SK-N-SH (cell line): Measurements from ENCODE around the gene XRCC5. TPM values are rescaled to one million over a fixed set of nuclear protein-coding genes. Genes with fewer than 3 reads are reported as not detected.

Experiments used
- CTCF ChIA-PET: fragments of 300-600, 350-600 bp; formaldehyde crosslinking; extraction: SDS; loops from one replicate; lab custom pipeline; 2021; lab: Yijun Ruan, JAX
- POLR2A ChIA-PET: fragments of 350-600 bp; sonication (Branson Sonifier 250); formaldehyde crosslinking; extraction: SDS; loops from one replicate; lab custom pipeline; 2020; ENCODE audit warnings: antibody characterized with exemption, inconsistent platforms; lab: Yijun Ruan, JAX
- DNase-seq: peaks from one replicate; pipeline ENCODE4 v3.0.0; 2012
- H2AFZ ChIP-seq: fragments of 200-600 bp; sonication (generic); 2 replicates; pipeline ENCODE4 v1.8.1; 2016; ENCODE audit warnings: antibody characterized with exemption, mild to moderate bottlenecking, low read depth
- H3F3A ChIP-seq: fragments of 200-600 bp; sonication (generic); replicated peaks from 2 replicates; pipeline ENCODE3; 2016; ENCODE audit warnings: antibody characterized with exemption, mild to moderate bottlenecking; ENCODE audit not compliant: insufficient read depth
- H3K27ac ChIP-seq, 2 experiments: fragments of 200-500 bp in 1 of 2; fragments of 200-600 bp in 1 of 2; sonication (Bioruptor generic) in 1 of 2; sonication (generic), shearing (Covaris generic) in 1 of 2; 2 replicates each; pipeline versions ENCODE4 v1.5.1 to v1.6.1; 2014 to 2016; ENCODE audit warnings: low read depth in 2 of 2, inconsistent platforms in 1 of 2, low read length in 1 of 2, mild to moderate bottlenecking in 1 of 2, mixed read lengths in 1 of 2
- H3K27me3 ChIP-seq: fragments of 200-600 bp; sonication (generic), shearing (Covaris generic); 2 replicates; pipeline ENCODE4 v1.6.1; 2016; ENCODE audit warnings: mixed run types; ENCODE audit not compliant: insufficient read depth
- H3K36me3 ChIP-seq, 2 experiments: fragments of 200-500 bp in 1 of 2; fragments of 200-600 bp in 1 of 2; sonication (Bioruptor generic) in 1 of 2; sonication (generic) in 1 of 2; replicated peaks in 1 of 2; 2 replicates each; pipeline versions ENCODE3 to v1.5.1; 2014 to 2016; ENCODE audit warnings: low read length in 1 of 2, mild to moderate bottlenecking in 1 of 2; ENCODE audit not compliant: insufficient read depth in 2 of 2, control insufficient read depth in 1 of 2
- H3K4me1 ChIP-seq, 2 experiments: fragments of 200-500 bp in 1 of 2; fragments of 200-600 bp in 1 of 2; sonication (Bioruptor generic) in 1 of 2; sonication (generic), shearing (Covaris generic) in 1 of 2; 2 replicates each; pipeline versions ENCODE4 v1.5.1 to v1.6.1; 2014 to 2016; ENCODE audit warnings: low read depth in 1 of 2, low read length in 1 of 2, mixed run types in 1 of 2; ENCODE audit not compliant: insufficient read depth in 2 of 2, control insufficient read depth in 1 of 2
- H3K4me2 ChIP-seq: fragments of 200-600 bp; sonication (generic), shearing (Covaris generic); 2 replicates; pipeline ENCODE4 v1.6.1; 2017; ENCODE audit warnings: mixed run types
- H3K4me3 ChIP-seq, 2 experiments: fragments of 200-500 bp in 1 of 2; fragments of 200-600 bp in 1 of 2; sonication (Bioruptor generic) in 1 of 2; sonication (generic), shearing (Covaris generic) in 1 of 2; 2 replicates each; pipeline versions ENCODE4 v1.5.1 to v1.8.1; 2014 to 2016; ENCODE audit warnings: low read depth in 2 of 2, inconsistent platforms in 1 of 2, low read length in 1 of 2, mild to moderate bottlenecking in 1 of 2, mixed read lengths in 1 of 2, moderate library complexity in 1 of 2
- H3K79me2 ChIP-seq: fragments of 200-600 bp; sonication (generic); 2 replicates; pipeline ENCODE4 v1.8.1; 2017; ENCODE audit warnings: mild to moderate bottlenecking; ENCODE audit not compliant: insufficient read depth
- H3K9ac ChIP-seq: fragments of 200-600 bp; sonication (generic); 2 replicates; pipeline ENCODE4 v1.6.1; 2017; ENCODE audit warnings: mixed run types
- H3K9me2 ChIP-seq: fragments of 200-600 bp; sonication (generic); 2 replicates; pipeline ENCODE4 v1.6.1; 2017; ENCODE audit warnings: mixed run types
- H3K9me3 ChIP-seq: fragments of 200-600 bp; sonication (generic); 2 replicates; pipeline ENCODE4 v1.6.1; 2017; ENCODE audit warnings: mixed run types, mild to moderate bottlenecking, moderate library complexity
- H4K20me1 ChIP-seq: fragments of 200-600 bp; sonication (generic); 2 replicates; pipeline ENCODE4 v1.6.1; 2017; ENCODE audit warnings: mild to moderate bottlenecking, mixed run types; ENCODE audit not compliant: insufficient read depth
- CHD2 ChIP-seq: fragments of 150-350 bp; IDR thresholded peaks from 2 replicates; pipeline ENCODE4 v1.6.1; 2018; ENCODE audit warnings: low read length; ENCODE audit not compliant: partially characterized antibody
- ELF1 ChIP-seq: IDR thresholded peaks from 2 replicates; pipeline ENCODE4 v1.4.0; 2012
- EP300 ChIP-seq, 2 experiments: IDR thresholded peaks; 2 replicates each; pipeline versions ENCODE4 v1.4.0 to v1.6.1; 2012; ENCODE audit warnings: borderline replicate concordance in 1 of 2, low read depth in 1 of 2, low read length in 1 of 2
- EZH2phosphoT487 ChIP-seq: fragments of 200-600 bp; sonication (generic); IDR thresholded peaks from 2 replicates; pipeline ENCODE4 v1.6.1; 2017; ENCODE audit warnings: low read depth, mixed run types, mild to moderate bottlenecking, antibody characterized with exemption, moderate library complexity, borderline replicate concordance
- FOXJ3 ChIP-seq: sonication (generic); formaldehyde crosslinking; IDR thresholded peaks from 2 replicates; pipeline ENCODE4 v1.5.1; 2020; ENCODE audit warnings: mild to moderate bottlenecking, missing genetic modification reagents
- GATA2 ChIP-seq: sonication (generic); formaldehyde crosslinking; IDR thresholded peaks from 2 replicates; pipeline ENCODE4 v1.5.0; 2020; ENCODE audit warnings: mild to moderate bottlenecking, missing genetic modification reagents
- MEF2A ChIP-seq: IDR thresholded peaks from 2 replicates; pipeline ENCODE4 v1.4.0; 2012; ENCODE audit warnings: low read depth, borderline replicate concordance
- MXI1 ChIP-seq: IDR thresholded peaks from 2 replicates; pipeline ENCODE4 v1.6.1; 2012; ENCODE audit warnings: mild to moderate bottlenecking, low read depth, low read length, improper control_type of control experiment
- NFIC ChIP-seq: IDR thresholded peaks from 2 replicates; pipeline ENCODE4 v1.4.0; 2012; ENCODE audit warnings: borderline replicate concordance
- POLR2AphosphoS5 ChIP-seq: IDR thresholded peaks from 2 replicates; pipeline ENCODE4 v1.6.1; 2012; ENCODE audit warnings: low read depth, low read length
- RAD21 ChIP-seq: IDR thresholded peaks from 2 replicates; pipeline ENCODE4 v1.6.1; 2012; ENCODE audit warnings: mild to moderate bottlenecking, low read length
- RFX5 ChIP-seq: IDR thresholded peaks from 2 replicates; pipeline ENCODE4 v1.6.1; 2012; ENCODE audit warnings: mild to moderate bottlenecking, improper control_type of control experiment, low read length
- RXRA ChIP-seq: IDR thresholded peaks from 2 replicates; pipeline ENCODE4 v1.4.0; 2012; ENCODE audit warnings: low read depth, mild to moderate bottlenecking, borderline replicate concordance
- SIN3A ChIP-seq: IDR thresholded peaks from 2 replicates; pipeline ENCODE4 v1.6.1; 2012; ENCODE audit warnings: low read depth, mild to moderate bottlenecking, low read length, moderate library complexity, borderline replicate concordance
- SMC3 ChIP-seq: IDR thresholded peaks from 2 replicates; pipeline ENCODE4 v1.6.1; 2012; ENCODE audit warnings: low read depth, low read length, improper control_type of control experiment
- TCF12 ChIP-seq: IDR thresholded peaks from 2 replicates; pipeline ENCODE4 v1.4.0; 2012
- TEAD4 ChIP-seq: IDR thresholded peaks from 2 replicates; pipeline ENCODE4 v1.4.0; 2012; ENCODE audit warnings: mild to moderate bottlenecking, borderline replicate concordance; ENCODE audit not compliant: insufficient read depth
- YY1 ChIP-seq: IDR thresholded peaks from 2 replicates; pipeline ENCODE4 v1.4.0; 2012; ENCODE audit warnings: low read depth, mild to moderate bottlenecking
- WGBS: methylation state at CpG from one replicate; pipeline ENCODE4 v1.1.6; 2017; ENCODE audit warnings: low lambda C conversion rate; 5-methylcytosine and 5-hydroxymethylcytosine counted together
- polyA plus RNA-seq, 3 experiments: library from polyadenylated mRNA; depleted of rRNA; stranded (reverse); fragments of >200 nt; gene quantifications; 2 replicates each; pipeline ENCODE4 v1.2.3, GENCODE V29; 2012
- TF ChIP-seq, protein P1 (sequence below): fragments of 200-600 bp; sonication (generic); IDR thresholded peaks from 2 replicates; pipeline ENCODE4 v1.6.1; 2017; ENCODE audit warnings: antibody characterized with exemption, mild to moderate bottlenecking, moderate library complexity
- TF ChIP-seq, protein P2 (sequence below): IDR thresholded peaks from 2 replicates; pipeline ENCODE4 v1.4.0; 2012; ENCODE audit warnings: low read depth
- TF ChIP-seq, protein P3 (sequence below): IDR thresholded peaks from 2 replicates; pipeline ENCODE4; 2012
- TF ChIP-seq, protein P4 (sequence below): IDR thresholded peaks from 2 replicates; pipeline ENCODE4 v1.6.1; 2012; ENCODE audit warnings: mild to moderate bottlenecking, low read depth, low read length, moderate library complexity
- TF ChIP-seq, protein P5 (sequence below): IDR thresholded peaks from 2 replicates; pipeline ENCODE4 v1.4.0; 2012; ENCODE audit warnings: low read depth, borderline replicate concordance
- TF ChIP-seq, protein P6 (sequence below): IDR thresholded peaks from 2 replicates; pipeline ENCODE4 v1.4.0; 2012; ENCODE audit warnings: low read depth, borderline replicate concordance

Gene XRCC5
- polyA plus RNA-seq, 1 of the 3 experiments (the other 2 are of a cell fraction) = 125 TPM

DNA sequence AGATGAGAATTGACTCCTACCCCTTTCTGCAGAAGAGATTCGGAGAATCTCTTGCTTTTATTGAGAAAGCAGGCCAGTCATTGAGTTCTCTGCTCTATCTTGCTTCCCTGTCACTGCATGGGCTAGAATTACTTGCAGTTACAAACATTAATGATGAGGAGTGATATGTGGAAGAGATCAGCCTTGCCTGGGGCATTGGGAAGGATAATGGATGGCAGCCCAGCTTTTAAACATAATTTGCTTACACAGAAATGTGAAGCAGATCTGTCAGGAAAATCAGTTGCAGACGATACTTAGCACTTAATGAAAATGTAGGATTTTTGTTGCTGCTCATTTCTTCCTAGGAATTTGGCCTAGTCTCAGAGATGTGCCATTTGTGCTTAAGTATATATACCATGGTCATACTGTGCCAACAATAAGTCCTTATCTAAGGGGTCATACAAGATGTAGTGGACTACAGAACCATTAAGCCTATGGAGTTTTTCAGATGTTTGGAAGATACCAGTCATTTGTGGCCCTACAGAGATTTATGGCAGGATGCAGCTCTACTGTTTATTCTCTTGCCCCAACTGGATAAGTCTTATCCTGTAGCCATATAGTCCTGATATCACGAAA is 92.7 kb downstream of the XRCC5 start:
- H3F3A ChIP-seq = peaks cover 6% of the 10 kb centered on the region
- ChIA-PET CTCF (interaction anchor here (0.6 to 3.8 kb wide), 4 partner anchors 15 to 202 kb away, joined by 3 to 15 read pairs (median 3); partner anchors contain the start of gene MARCHF4), POLR2A (no interaction called here)
- no peaks in the 10 kb centered on the region for H4K20me1 ChIP-seq
- peak overlapping the region in 1 of 2 experiments; percentile 98; a peak in 3 of 4 replicates for H3K27ac ChIP-seq
- 65% methylated on average over 3 of the region's 3 CpGs for WGBS
- H3K79me2 ChIP-seq = peaks cover 41% of the 10 kb centered on the region
- peaks cover 96 to 97% of the 10 kb centered on the region in 2 experiments for H3K36me3 ChIP-seq
- no peak overlapping the region for H3K4me2 ChIP-seq
- no peak overlapping the region for H3K4me3 ChIP-seq
- H3K9me3 ChIP-seq = no peaks in the 10 kb centered on the region
- H3K9me2 ChIP-seq = no peaks in the 10 kb centered on the region
- no peaks in the 10 kb centered on the region for H3K27me3 ChIP-seq
- H3K9ac ChIP-seq = no peak overlapping the region
- no peak overlapping the region for H2AFZ ChIP-seq
- peaks cover 0 to 38% of the 10 kb centered on the region in 2 experiments; a peak in 3 of 4 replicates for H3K4me1 ChIP-seq
- DNase-seq = peak; percentile 64
- TF ChIP-seq RAD21 = peak; percentile 23
- peak; percentile 49; the same call in 1 of the 2 replicates for TF ChIP-seq TCF12
- no peak for TF ChIP-seq ELF1
- TF ChIP-seq, protein P1, sequence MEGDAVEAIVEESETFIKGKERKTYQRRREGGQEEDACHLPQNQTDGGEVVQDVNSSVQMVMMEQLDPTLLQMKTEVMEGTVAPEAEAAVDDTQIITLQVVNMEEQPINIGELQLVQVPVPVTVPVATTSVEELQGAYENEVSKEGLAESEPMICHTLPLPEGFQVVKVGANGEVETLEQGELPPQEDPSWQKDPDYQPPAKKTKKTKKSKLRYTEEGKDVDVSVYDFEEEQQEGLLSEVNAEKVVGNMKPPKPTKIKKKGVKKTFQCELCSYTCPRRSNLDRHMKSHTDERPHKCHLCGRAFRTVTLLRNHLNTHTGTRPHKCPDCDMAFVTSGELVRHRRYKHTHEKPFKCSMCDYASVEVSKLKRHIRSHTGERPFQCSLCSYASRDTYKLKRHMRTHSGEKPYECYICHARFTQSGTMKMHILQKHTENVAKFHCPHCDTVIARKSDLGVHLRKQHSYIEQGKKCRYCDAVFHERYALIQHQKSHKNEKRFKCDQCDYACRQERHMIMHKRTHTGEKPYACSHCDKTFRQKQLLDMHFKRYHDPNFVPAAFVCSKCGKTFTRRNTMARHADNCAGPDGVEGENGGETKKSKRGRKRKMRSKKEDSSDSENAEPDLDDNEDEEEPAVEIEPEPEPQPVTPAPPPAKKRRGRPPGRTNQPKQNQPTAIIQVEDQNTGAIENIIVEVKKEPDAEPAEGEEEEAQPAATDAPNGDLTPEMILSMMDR = no peak
- no peak for TF ChIP-seq RFX5
- TF ChIP-seq POLR2AphosphoS5 = 0 out of 2 replicates have a peak, but pooled peaks have one; percentile 26
- TF ChIP-seq YY1 = no peak
- peak; percentile 77; the same call in 1 of the 2 replicates for TF ChIP-seq MXI1
- TF ChIP-seq RXRA = no peak
- peak; percentile 90 for TF ChIP-seq GATA2
- peak; percentile 93 for TF ChIP-seq FOXJ3
- TF ChIP-seq SMC3 = no peak
- TF ChIP-seq NFIC = no peak
- TF ChIP-seq, protein P2, sequence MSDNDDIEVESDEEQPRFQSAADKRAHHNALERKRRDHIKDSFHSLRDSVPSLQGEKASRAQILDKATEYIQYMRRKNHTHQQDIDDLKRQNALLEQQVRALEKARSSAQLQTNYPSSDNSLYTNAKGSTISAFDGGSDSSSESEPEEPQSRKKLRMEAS = no peak
- peak in 1 of 2 experiments; percentile 89; a peak in 1 of 4 replicates for TF ChIP-seq EP300 (IDR thresholded peaks at IDR 0.05; ENCODE audit: borderline replicate concordance in 1 of 2, low read depth in 1 of 2, low read length in 1 of 2)
- TF ChIP-seq, protein P3, sequence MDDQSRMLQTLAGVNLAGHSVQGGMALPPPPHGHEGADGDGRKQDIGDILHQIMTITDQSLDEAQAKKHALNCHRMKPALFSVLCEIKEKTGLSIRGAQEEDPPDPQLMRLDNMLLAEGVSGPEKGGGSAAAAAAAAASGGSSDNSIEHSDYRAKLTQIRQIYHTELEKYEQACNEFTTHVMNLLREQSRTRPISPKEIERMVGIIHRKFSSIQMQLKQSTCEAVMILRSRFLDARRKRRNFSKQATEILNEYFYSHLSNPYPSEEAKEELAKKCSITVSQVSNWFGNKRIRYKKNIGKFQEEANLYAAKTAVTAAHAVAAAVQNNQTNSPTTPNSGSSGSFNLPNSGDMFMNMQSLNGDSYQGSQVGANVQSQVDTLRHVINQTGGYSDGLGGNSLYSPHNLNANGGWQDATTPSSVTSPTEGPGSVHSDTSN = no peak
- TF ChIP-seq, protein P4, sequence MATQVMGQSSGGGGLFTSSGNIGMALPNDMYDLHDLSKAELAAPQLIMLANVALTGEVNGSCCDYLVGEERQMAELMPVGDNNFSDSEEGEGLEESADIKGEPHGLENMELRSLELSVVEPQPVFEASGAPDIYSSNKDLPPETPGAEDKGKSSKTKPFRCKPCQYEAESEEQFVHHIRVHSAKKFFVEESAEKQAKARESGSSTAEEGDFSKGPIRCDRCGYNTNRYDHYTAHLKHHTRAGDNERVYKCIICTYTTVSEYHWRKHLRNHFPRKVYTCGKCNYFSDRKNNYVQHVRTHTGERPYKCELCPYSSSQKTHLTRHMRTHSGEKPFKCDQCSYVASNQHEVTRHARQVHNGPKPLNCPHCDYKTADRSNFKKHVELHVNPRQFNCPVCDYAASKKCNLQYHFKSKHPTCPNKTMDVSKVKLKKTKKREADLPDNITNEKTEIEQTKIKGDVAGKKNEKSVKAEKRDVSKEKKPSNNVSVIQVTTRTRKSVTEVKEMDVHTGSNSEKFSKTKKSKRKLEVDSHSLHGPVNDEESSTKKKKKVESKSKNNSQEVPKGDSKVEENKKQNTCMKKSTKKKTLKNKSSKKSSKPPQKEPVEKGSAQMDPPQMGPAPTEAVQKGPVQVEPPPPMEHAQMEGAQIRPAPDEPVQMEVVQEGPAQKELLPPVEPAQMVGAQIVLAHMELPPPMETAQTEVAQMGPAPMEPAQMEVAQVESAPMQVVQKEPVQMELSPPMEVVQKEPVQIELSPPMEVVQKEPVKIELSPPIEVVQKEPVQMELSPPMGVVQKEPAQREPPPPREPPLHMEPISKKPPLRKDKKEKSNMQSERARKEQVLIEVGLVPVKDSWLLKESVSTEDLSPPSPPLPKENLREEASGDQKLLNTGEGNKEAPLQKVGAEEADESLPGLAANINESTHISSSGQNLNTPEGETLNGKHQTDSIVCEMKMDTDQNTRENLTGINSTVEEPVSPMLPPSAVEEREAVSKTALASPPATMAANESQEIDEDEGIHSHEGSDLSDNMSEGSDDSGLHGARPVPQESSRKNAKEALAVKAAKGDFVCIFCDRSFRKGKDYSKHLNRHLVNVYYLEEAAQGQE = no peak
- TF ChIP-seq EZH2phosphoT487 = no peak
- TF ChIP-seq TEAD4 = no peak; the same call in 1 of the 2 replicates
- TF ChIP-seq CHD2 = peak; percentile 67
- TF ChIP-seq MEF2A = no peak
- TF ChIP-seq, protein P5, sequence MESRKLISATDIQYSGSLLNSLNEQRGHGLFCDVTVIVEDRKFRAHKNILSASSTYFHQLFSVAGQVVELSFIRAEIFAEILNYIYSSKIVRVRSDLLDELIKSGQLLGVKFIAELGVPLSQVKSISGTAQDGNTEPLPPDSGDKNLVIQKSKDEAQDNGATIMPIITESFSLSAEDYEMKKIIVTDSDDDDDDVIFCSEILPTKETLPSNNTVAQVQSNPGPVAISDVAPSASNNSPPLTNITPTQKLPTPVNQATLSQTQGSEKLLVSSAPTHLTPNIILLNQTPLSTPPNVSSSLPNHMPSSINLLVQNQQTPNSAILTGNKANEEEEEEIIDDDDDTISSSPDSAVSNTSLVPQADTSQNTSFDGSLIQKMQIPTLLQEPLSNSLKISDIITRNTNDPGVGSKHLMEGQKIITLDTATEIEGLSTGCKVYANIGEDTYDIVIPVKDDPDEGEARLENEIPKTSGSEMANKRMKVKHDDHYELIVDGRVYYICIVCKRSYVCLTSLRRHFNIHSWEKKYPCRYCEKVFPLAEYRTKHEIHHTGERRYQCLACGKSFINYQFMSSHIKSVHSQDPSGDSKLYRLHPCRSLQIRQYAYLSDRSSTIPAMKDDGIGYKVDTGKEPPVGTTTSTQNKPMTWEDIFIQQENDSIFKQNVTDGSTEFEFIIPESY = no peak
- TF ChIP-seq SIN3A = no peak
- TF ChIP-seq, protein P6, sequence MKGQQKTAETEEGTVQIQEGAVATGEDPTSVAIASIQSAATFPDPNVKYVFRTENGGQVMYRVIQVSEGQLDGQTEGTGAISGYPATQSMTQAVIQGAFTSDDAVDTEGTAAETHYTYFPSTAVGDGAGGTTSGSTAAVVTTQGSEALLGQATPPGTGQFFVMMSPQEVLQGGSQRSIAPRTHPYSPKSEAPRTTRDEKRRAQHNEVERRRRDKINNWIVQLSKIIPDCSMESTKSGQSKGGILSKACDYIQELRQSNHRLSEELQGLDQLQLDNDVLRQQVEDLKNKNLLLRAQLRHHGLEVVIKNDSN = no peak
